A549 (cell line): ENCODE measurements around the gene BAG5. TPM values are rescaled to one million over a fixed set of nuclear protein-coding genes. Genes with fewer than 3 reads are reported as not detected.

Source experiments
- ATAC-seq, 2 experiments: fragments of 200-7000 bp in 1 of 2; fragments of >200 bp in 1 of 2; cut with Nextera tagmentation in 1 of 2; cut with Tn5 transposase in 1 of 2; 3 replicates each; pipeline versions ENCODE4 v1.8.0 to v1.9.1; 2018 to 2020; ENCODE audit warnings: mild to moderate bottlenecking in 1 of 2, moderate library complexity in 1 of 2
- CTCF ChIA-PET: fragments of 300-600 bp; sonication (Branson Sonifier 250); formaldehyde crosslinking; extraction: SDS; loops from one replicate; lab custom pipeline; 2021; ENCODE audit warnings: antibody characterized with exemption, inconsistent platforms; lab: Yijun Ruan, JAX
- POLR2A ChIA-PET: fragments of 350-600 bp; formaldehyde crosslinking; extraction: SDS; loops from one replicate; lab custom pipeline; 2021; ENCODE audit warnings: antibody characterized with exemption, inconsistent platforms; lab: Yijun Ruan, JAX
- DNase-seq, 2 experiments: peaks; one replicate each; pipeline versions ENCODE4 v3.0.0 to v3.0.0-alpha.2; 2011 to 2016; ENCODE audit warnings: low read depth in 1 of 2, low spot score in 1 of 2
- FAIRE-seq: peaks from 2 replicates; lab custom pipeline; 2011; peaks lifted over from hg19 to GRCh38; lab: Jason Lieb, UNC
- H3K27ac ChIP-seq, 2 experiments: fragments of >200 bp; sonication (Bioruptor Twin); formaldehyde crosslinking; 3 replicates each; pipeline ENCODE4 v1.5.1; 2016 to 2017
- H3K4me1 ChIP-seq: fragments of >200 bp; sonication (Bioruptor Twin); formaldehyde crosslinking; 3 replicates; pipeline ENCODE4 v1.6.1; 2016
- H3K4me2 ChIP-seq: fragments of >200 bp; sonication (Bioruptor Twin); formaldehyde crosslinking; 3 replicates; pipeline ENCODE4 v1.6.1; 2016
- H3K4me3 ChIP-seq: fragments of >200 bp; sonication (Bioruptor Twin); formaldehyde crosslinking; 3 replicates; pipeline ENCODE4 v1.5.1; 2016
- H3K9me3 ChIP-seq: fragments of >200 bp; sonication (Bioruptor Twin); formaldehyde crosslinking; 3 replicates; pipeline ENCODE4 v1.6.1; 2016
- ATOH8 ChIP-seq: fragments of 250-450 bp; sonication (Bioruptor Pico); IDR thresholded peaks from 2 replicates; pipeline ENCODE4 v1.5.0; 2020; ENCODE audit warnings: low read depth, mild to moderate bottlenecking, moderate library complexity
- BCL3 ChIP-seq: fragments of >200 bp; sonication (Bioruptor Twin); formaldehyde crosslinking; IDR thresholded peaks from 3 replicates; pipeline ENCODE4 v1.6.1; 2016
- BHLHE40 ChIP-seq: IDR thresholded peaks from 2 replicates; pipeline ENCODE4 v1.6.1; 2012; ENCODE audit warnings: low read depth, low read length, inconsistent platforms
- CBX8 ChIP-seq: fragments of 200-600 bp; sonication (generic); IDR thresholded peaks from 2 replicates; pipeline ENCODE4 v1.6.1; 2016
- CEBPB ChIP-seq, 2 experiments: fragments of >200 bp in 1 of 2; sonication (Bioruptor Twin) in 1 of 2; formaldehyde crosslinking in 1 of 2; IDR thresholded peaks; 2 replicates each; pipeline ENCODE4 v1.6.1; 2012 to 2016
- FOSB ChIP-seq: fragments of 250-450 bp; sonication (Bioruptor Pico); IDR thresholded peaks from 2 replicates; pipeline ENCODE4 v1.5.0; 2020; ENCODE audit warnings: mild to moderate bottlenecking, moderate library complexity
- FOSL2 ChIP-seq, 2 experiments: fragments of 450-650 bp in 1 of 2; fragments of >200 bp in 1 of 2; sonication (Bioruptor Twin) in 1 of 2; formaldehyde crosslinking; IDR thresholded peaks; 2 replicates each; pipeline versions ENCODE4 v1.5.0 to v1.6.1; 2016 to 2020; ENCODE audit warnings: mild to moderate bottlenecking in 1 of 2, moderate library complexity in 1 of 2
- FOXS1 ChIP-seq: fragments of 250-450 bp; sonication (Bioruptor Pico); IDR thresholded peaks from 2 replicates; pipeline ENCODE4 v1.5.0; 2020; ENCODE audit warnings: mild to moderate bottlenecking, moderate library complexity
- HMGXB4 ChIP-seq: fragments of 250-450 bp; sonication (Bioruptor Pico); IDR thresholded peaks from 2 replicates; pipeline ENCODE4 v1.5.0; 2021; ENCODE audit warnings: mild to moderate bottlenecking, moderate library complexity, borderline replicate concordance
- HOXB13 ChIP-seq: fragments of 250-450 bp; sonication (Bioruptor Pico); IDR thresholded peaks from 2 replicates; pipeline ENCODE4 v1.5.0; 2020; ENCODE audit warnings: low read depth, mild to moderate bottlenecking, moderate library complexity
- HOXB5 ChIP-seq: fragments of 250-450 bp; sonication (Bioruptor Pico); IDR thresholded peaks from 2 replicates; pipeline ENCODE4 v1.5.0; 2020; ENCODE audit warnings: mild to moderate bottlenecking, moderate library complexity
- JUN ChIP-seq, 2 experiments: fragments of >200 bp; sonication (Bioruptor Twin); formaldehyde crosslinking; IDR thresholded peaks; 2 replicates in 1 of 2; 3 replicates in 1 of 2; pipeline ENCODE4 v1.6.1; 2016 to 2017
- KDM1A ChIP-seq: fragments of 200-600 bp; sonication (generic); IDR thresholded peaks from 2 replicates; pipeline ENCODE4 v1.6.1; 2016; ENCODE audit warnings: low read depth, mild to moderate bottlenecking
- MAFK ChIP-seq: fragments of 450-650 bp; IDR thresholded peaks from 2 replicates; pipeline ENCODE4 v1.6.1; 2014; ENCODE audit not compliant: partially characterized antibody
- MAZ ChIP-seq: fragments of 150-350 bp; IDR thresholded peaks from 2 replicates; pipeline ENCODE4 v1.6.1; 2014; ENCODE audit warnings: antibody characterized with exemption, low read depth, low read length, borderline replicate concordance
- NFE2L2 ChIP-seq: fragments of 150-350 bp; conservative IDR thresholded peaks from 2 replicates; pipeline ENCODE4 v1.6.1; 2014; ENCODE audit warnings: low read length
- PBX3 ChIP-seq: IDR thresholded peaks from 2 replicates; pipeline ENCODE4 v1.6.1; 2012
- RARB ChIP-seq: fragments of 250-450 bp; sonication (Bioruptor Pico); IDR thresholded peaks from 2 replicates; pipeline ENCODE4 v1.8.0; 2021; ENCODE audit warnings: mild to moderate bottlenecking, moderate library complexity
- RFX5 ChIP-seq: fragments of 450-650 bp; IDR thresholded peaks from 2 replicates; pipeline ENCODE4 v1.7.1; 2014; ENCODE audit warnings: antibody characterized with exemption, mild to moderate bottlenecking, moderate library complexity
- SMC3 ChIP-seq: fragments of >200 bp; sonication (Bioruptor Twin); formaldehyde crosslinking; IDR thresholded peaks from 3 replicates; pipeline ENCODE4 v1.6.1; 2018; ENCODE audit warnings: inconsistent platforms
- TFCP2L1 ChIP-seq: fragments of 250-450 bp; sonication (Bioruptor Pico); IDR thresholded peaks from 2 replicates; pipeline ENCODE4 v1.5.0; 2021; ENCODE audit warnings: mild to moderate bottlenecking
- ZFP36 ChIP-seq: fragments of 450-650 bp; IDR thresholded peaks from 2 replicates; pipeline ENCODE4 v1.6.1; 2014; ENCODE audit warnings: borderline replicate concordance; ENCODE audit not compliant: partially characterized antibody
- WGBS: methylation state at CpG from one replicate; pipeline ENCODE4 v1.1.6; 2017; ENCODE audit errors: missing lambda C conversion rate; 5-methylcytosine and 5-hydroxymethylcytosine counted together
- polyA plus RNA-seq, 4 experiments: library from polyadenylated mRNA; depleted of rRNA in 3 of 4; stranded (reverse); fragments of >200 nt; fragmentation: RNase III in 1 of 4; extraction: RNeasy Plus Mini Kit Qiagen cat#74134 plus additional on column Dnase treatment in 1 of 4; gene quantifications; 2 replicates in 3 of 4; 3 replicates in 1 of 4; pipeline ENCODE4 v1.2.3, GENCODE V29; 2011 to 2017

Gene BAG5
- polyA plus RNA-seq, 2 of the 4 experiments (the other 2 are of a cell fraction), result 20.8 to 24.8 TPM

GRCh38 chr14:103574707-103575285, 12.3 kb upstream of the BAG5 start (continued):
- TF ChIP-seq ZFP36, result no peak
- TF ChIP-seq CBX8, result no peak

GRCh38 chr14:103574104-103574503, 11.6 kb upstream of the BAG5 start:
- FAIRE-seq, result no peak
- DNase-seq, result no peak
- Histone ChIP-seq H3K9me3 (no peaks in the 10 kb centered on the region), H3K4me1 (peaks cover 23% of the 10 kb centered on the region), H3K4me3 (no peak overlapping the region), H3K27ac (no peak overlapping the region), H3K4me2 (no peak overlapping the region)
- no peak for ATAC-seq
- WGBS, result 86% methylated on average over 6 of the region's 6 CpGs
- TF ChIP-seq HOXB13 (CRISPR knock-in tag) (no peak), HMGXB4 (CRISPR knock-in tag) (no peak), FOXS1 (CRISPR knock-in tag) (no peak), ATOH8 (no peak), FOSL2 (IDR thresholded peaks at IDR 0.05) (no peak), FOSL2 (CRISPR knock-in tag; IDR thresholded peaks at IDR 0.05) (no peak), BHLHE40 (no peak)
- POLR2A ChIA-PET, result no interaction called here
- CTCF ChIA-PET, result interaction anchor here (0.6 to 4.1 kb wide), 7 partner anchors 9 to 327 kb away, joined by 3 to 19 read pairs (median 3); no protein-coding TSS in a partner anchor

- no peaks in the 10 kb centered on the region for H3K9me3 ChIP-seq
- ChIA-PET POLR2A (no interaction called here), CTCF (interaction anchor here (0.7 to 1.3 kb wide), 4 partner anchors 22 to 340 kb away, joined by 3 to 4 read pairs (median 3); no protein-coding TSS in a partner anchor)
- FAIRE-seq (no peak), ATAC-seq (no peak), DNase-seq (no peak)
- no peak overlapping the region for H3K27ac ChIP-seq
- peaks cover 3% of the 10 kb centered on the region; the same call in 1 of the 3 replicates for H3K4me1 ChIP-seq
- no peak for TF ChIP-seq NFE2L2
- TF ChIP-seq KDM1A, result no peak
- no peak for TF ChIP-seq SMC3
- no peak for TF ChIP-seq CEBPB (IDR thresholded peaks at IDR 0.05)
- TF ChIP-seq RFX5, result no peak
- TF ChIP-seq BCL3, result no peak
- no peak for TF ChIP-seq MAZ
- H3K4me2 ChIP-seq, result no peak overlapping the region
- 93% methylated on average over 11 of the region's 11 CpGs for WGBS
- no peak overlapping the region for H3K4me3 ChIP-seq
Observed at GRCh38 chr14:103569408-103569807, 7.0 kb upstream of the BAG5 start.

- no peak overlapping the region for H3K27ac ChIP-seq
- TF ChIP-seq TFCP2L1 (no peak), MAFK (no peak), MAZ (no peak), FOSB (CRISPR knock-in tag) (no peak), JUN (IDR thresholded peaks at IDR 0.05) (no peak), FOSL2 (IDR thresholded peaks at IDR 0.05) (no peak), FOSL2 (CRISPR knock-in tag; IDR thresholded peaks at IDR 0.05) (no peak), FOXS1 (CRISPR knock-in tag) (no peak), HOXB5 (CRISPR knock-in tag) (no peak), HMGXB4 (CRISPR knock-in tag) (no peak), RARB (CRISPR knock-in tag) (no peak), PBX3 (no peak)
- TF ChIP-seq, all 56 proteins: peak for 0
- Histone ChIP-seq H3K4me3 (no peak overlapping the region), H3K4me1 (peaks cover 8% of the 10 kb centered on the region; the same call in 1 of the 3 replicates), H3K9me3 (no peaks in the 10 kb centered on the region), H3K4me2 (no peak overlapping the region)
- 88% methylated on average over 8 of the region's 8 CpGs for WGBS
- ATAC-seq, result no peak
- CTCF ChIA-PET, result interaction anchor here (0.7 to 1.3 kb wide), 4 partner anchors 22 to 340 kb away, joined by 3 to 4 read pairs (median 3); no protein-coding TSS in a partner anchor
- DNase-seq, result no peak
- FAIRE-seq, result no peak
- POLR2A ChIA-PET, result no interaction called here
Observed at GRCh38 chr14:103568952-103569351, 6.5 kb upstream of the BAG5 start.
